RKO (cell line): ENCODE results near the gene LCE2C.
A peak's percentile ranks its signal among the peaks of the same experiment; 100 is the strongest.

Source experiments
- DNase-seq: peaks from one replicate; pipeline ENCODE4 v3.0.0-alpha.2; 2016; ENCODE audit warnings: low spot score

Gene LCE2C

DNA sequence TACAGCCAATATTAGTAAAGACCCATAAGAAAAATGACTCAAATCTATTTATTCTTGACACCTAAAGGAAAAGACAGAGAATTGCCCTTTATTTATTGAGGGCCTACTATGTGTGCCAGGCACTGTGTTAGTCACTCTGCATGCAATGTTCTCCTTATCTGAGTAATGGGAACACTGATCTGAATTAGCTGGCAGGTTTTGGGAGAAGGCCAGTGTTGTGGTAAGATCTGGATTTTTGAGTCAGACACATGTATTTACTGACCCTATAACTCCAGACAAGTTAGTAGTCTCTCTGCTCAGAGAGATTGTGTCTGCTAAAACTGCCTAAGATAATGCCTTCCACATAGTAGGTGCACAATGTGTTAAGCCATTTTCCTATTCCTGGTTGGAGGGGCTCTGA lies 50.2 kb downstream of the LCE2C start:
- peak; percentile 5 for DNase-seq
